ENCODE measurements around the gene GAR1. TPM values are rescaled to one million over a fixed set of nuclear protein-coding genes. Genes with fewer than 3 reads are reported as not detected.

GAR1 gene
- total and polyA plus RNA-seq, 9 of the 15 experiments (the other 6 are each of a cell fraction or from before 2014, with no cell fraction given), result 35.7 to 194 (median 68.2) TPM

GRCh38 chr4:109864134-109864533 is 48.6 kb downstream of the GAR1 start:
- Histone ChIP-seq H4K20me1 (replicated peaks; ENCODE audit: control insufficient read depth, insufficient read depth, low read length) (no peaks in the 10 kb centered on the region), H3K27ac (ENCODE audit: extremely low read depth, low read depth, low read length) (no peak overlapping the region), H3K4me2 (ENCODE audit: insufficient read depth, low read length) (no peak overlapping the region), H3K4me3 (no peak overlapping the region), H2AFZ (ENCODE audit: low read depth, low read length) (no peak overlapping the region), H3K9me3 (replicated peaks; ENCODE audit: control insufficient read depth, insufficient read depth, low read depth, low read length) (0 out of 2 replicates have a peak, but pooled peaks cover 2% of the 10 kb centered on the region), H3K4me1 (replicated peaks in 1 of 2; ENCODE audit: control insufficient read depth in 2 of 2, insufficient read depth in 2 of 2, low read length in 2 of 2) (no peaks in the 10 kb centered on the region), H3K79me2 (ENCODE audit: control insufficient read depth, insufficient read depth, low read length) (no peaks in the 10 kb centered on the region), H3K9ac (ENCODE audit: insufficient read depth in 1 of 2, low read depth in 2 of 2, low read length in 2 of 2) (no peak overlapping the region), H3K36me3 (ENCODE audit: control insufficient read depth, insufficient read depth, low read length) (no peaks in the 10 kb centered on the region), H3K27me3 (ENCODE audit: control insufficient read depth in 2 of 2, insufficient read depth in 2 of 2, low read length in 2 of 2) (no peaks in the 10 kb centered on the region), H3K9me1 (ENCODE audit: control insufficient read depth, insufficient read depth, low read length) (no peaks in the 10 kb centered on the region)
- POLR2A ChIA-PET, result interaction anchor here (1.1 kb wide), 1 partner anchor 15 kb away, joined by 4 read pairs; no protein-coding TSS in a partner anchor
- no peak for TF ChIP-seq ZNF239 (CRISPR knock-in tag; IDR thresholded peaks at IDR 0.05)
- TF ChIP-seq GTF2A2 (tag; IDR thresholded peaks at IDR 0.05), result no peak
- no peak for TF ChIP-seq ZC3H11A (IDR thresholded peaks at IDR 0.05; ENCODE audit: low read depth, low read length)
- no peak for TF ChIP-seq ZNF717 (CRISPR knock-in tag; IDR thresholded peaks at IDR 0.05)
- TF ChIP-seq ETV1 (tag; conservative IDR thresholded peaks at IDR 0.05; ENCODE audit: low read depth), result no peak
- TF ChIP-seq MECOM (CRISPR knock-in tag; IDR thresholded peaks at IDR 0.05), result no peak
- TF ChIP-seq CCNT2 (IDR thresholded peaks at IDR 0.05; ENCODE audit: borderline replicate concordance, extremely low read depth, insufficient read length, low read depth, low read length), result no peak
- no peak for TF ChIP-seq ZNF449 (CRISPR knock-in tag; IDR thresholded peaks at IDR 0.05)
- no peak for TF ChIP-seq ZKSCAN8 (CRISPR knock-in tag; IDR thresholded peaks at IDR 0.05)
- TF ChIP-seq BRD9 (IDR thresholded peaks at IDR 0.05; ENCODE audit: low read depth, partially characterized antibody), result no peak
- no peak for TF ChIP-seq IRF2 (CRISPR knock-in tag; IDR thresholded peaks at IDR 0.05)
- TF ChIP-seq ZC3H8 (IDR thresholded peaks at IDR 0.05), result no peak
- in situ Hi-C loops (cut with MboI), result no loop called here
- no peak for DNase-seq (ENCODE audit: extremely low read depth in 1 of 4, low spot score in 3 of 4)
- ATAC-seq, result no peak
- intact Hi-C loops (cut with micrococcal nuclease), result no loop called here
- no TSS peak for BruUV-seq (replicated peaks)
- FAIRE-seq, result no peak
- CTCF ChIA-PET (ENCODE audit: low intra/inter-chr PET ratio), result no interaction called here

Data from K562 (cell line).